Activated CD4-positive, alpha-beta T cell treated with anti-CD3 and anti-CD28 coated beads for 1 hour (primary cell): ENCODE results near the gene SIK2.
"Not testable (repeated sequence)": the region's sequence is repeated elsewhere in the genome, so short reads cannot be mapped to it uniquely, and the experiment has no call there.

ENCODE experiments used
- DNase-seq: peaks from one replicate; pipeline ENCODE4 v3.0.0-alpha.2; 2020

The SIK2 gene

GRCh38 chr11:111765320-111765983, 163.2 kb downstream of the SIK2 start:
- DNase-seq: no peak

DNA sequence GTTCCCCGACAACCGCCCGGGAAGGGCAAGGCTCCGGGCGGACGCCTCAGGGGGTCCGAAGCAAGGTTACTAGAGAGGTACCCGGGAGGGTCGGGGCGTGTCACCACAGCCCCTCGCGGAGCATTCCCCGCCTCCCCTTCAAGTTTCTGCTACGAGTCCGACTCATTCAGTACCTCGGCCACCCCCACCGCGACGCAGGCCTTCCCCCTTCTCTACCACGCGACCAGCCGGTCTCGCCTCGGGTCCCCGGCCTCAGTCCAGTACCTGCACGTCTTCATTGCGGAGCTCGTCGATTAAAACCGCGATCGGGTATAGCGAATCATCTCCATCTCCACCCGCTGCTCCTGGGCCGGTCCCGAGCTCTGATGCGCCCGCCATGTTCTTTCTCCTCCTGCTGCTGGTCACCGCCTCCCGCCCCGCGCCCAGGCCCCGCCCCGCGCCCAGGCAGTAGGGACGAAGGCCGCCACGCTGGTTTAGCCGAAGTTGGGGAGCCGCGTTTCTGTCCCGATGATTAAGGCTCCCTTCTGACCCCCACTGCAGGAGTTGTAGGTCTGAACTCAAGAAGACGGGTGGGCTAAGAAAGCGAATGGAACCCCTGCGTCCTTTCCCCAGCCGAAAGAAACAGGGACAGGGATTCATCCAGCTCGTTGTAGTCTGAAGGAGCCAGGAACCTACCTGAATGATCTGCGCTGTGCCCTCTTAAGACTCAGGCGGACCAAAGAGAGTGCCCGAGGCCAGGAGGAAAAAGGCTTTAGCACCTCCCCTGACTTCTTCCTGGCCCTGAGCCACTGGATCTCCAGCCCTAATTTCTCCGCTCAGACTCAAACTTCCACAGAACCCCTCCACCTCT, 164.0 kb downstream of the SIK2 start, which contains the start of gene PPP2R1B:
Gene PPP2R1B, minus strand, starts transcription at position 406 of the 850 bp plus-strand sequence. Its CDS starts 28 bp downstream, at position 378.
- DNase-seq: peak; percentile 56

DNA sequence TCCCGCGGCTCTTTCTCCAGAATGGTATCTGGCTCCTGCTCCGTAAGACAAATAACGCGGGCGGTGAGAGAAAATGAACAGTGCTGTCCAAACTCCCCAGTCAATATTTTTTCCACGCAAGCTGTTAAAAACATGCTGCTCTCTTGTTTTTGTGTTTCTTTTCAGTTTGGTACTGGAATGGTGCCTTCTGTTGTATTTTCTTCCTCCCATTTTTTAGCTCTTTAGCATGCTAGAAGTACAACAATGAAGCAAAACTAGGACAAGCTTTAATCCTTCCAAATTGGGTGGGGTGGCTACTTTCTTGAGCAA, 164.5 kb downstream of the SIK2 start:
- no peak for DNase-seq

DNA sequence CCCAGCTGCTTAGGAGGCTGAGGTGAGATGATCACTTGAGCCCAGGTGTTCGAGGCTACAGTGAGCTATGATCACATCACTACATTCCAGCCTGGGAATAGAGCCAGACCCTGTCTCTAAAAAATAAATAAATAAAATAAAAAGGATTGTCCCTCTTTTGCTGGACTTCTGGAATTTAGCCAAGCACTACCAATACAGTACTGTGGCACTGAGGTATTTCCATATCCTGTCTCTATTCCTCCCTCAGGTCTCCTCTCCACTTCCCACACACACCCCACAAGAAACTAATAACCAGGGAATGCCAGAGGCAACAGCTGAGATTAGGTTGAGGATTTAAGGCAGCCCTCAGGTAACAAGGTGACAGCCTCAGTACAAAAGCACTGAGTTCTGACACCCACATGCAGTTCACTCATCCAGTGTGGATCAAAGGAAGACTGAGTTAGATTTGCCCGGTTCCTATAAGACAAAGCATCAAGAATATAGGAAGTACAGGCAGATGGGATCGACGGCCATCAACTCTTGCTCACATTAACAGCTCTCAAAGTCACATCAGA, 168.4 kb downstream of the SIK2 start:
- DNase-seq: no peak

DNA sequence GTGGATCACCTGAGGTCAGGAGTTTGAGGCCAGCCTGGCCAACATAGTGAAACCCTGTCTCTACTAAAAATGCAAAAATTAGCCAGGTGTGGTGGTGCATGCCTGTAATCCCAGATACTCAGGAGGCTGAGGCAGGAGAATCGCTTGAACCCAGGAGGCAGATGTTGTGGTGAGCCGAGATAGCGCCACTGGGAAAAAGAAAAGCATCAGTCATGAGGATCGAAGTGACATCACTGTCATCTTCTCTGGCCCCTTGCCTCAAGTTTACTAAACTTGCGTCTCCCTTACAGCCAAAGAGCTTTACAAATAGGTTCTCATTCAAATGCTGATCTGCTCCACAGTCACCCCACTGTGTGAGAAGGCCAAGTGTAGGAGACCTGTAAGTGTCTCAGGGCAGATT, 169.0 kb downstream of the SIK2 start:
- DNase-seq: not testable (repeated sequence)

GRCh38 chr11:111772535-111772934, 170.3 kb downstream of the SIK2 start:
- no peak for DNase-seq

GRCh38 chr11:111774955-111775710, 172.9 kb downstream of the SIK2 start:
- no peak for DNase-seq

GRCh38 chr11:111776398-111777093, 174.3 kb downstream of the SIK2 start:
- no peak for DNase-seq

DNA sequence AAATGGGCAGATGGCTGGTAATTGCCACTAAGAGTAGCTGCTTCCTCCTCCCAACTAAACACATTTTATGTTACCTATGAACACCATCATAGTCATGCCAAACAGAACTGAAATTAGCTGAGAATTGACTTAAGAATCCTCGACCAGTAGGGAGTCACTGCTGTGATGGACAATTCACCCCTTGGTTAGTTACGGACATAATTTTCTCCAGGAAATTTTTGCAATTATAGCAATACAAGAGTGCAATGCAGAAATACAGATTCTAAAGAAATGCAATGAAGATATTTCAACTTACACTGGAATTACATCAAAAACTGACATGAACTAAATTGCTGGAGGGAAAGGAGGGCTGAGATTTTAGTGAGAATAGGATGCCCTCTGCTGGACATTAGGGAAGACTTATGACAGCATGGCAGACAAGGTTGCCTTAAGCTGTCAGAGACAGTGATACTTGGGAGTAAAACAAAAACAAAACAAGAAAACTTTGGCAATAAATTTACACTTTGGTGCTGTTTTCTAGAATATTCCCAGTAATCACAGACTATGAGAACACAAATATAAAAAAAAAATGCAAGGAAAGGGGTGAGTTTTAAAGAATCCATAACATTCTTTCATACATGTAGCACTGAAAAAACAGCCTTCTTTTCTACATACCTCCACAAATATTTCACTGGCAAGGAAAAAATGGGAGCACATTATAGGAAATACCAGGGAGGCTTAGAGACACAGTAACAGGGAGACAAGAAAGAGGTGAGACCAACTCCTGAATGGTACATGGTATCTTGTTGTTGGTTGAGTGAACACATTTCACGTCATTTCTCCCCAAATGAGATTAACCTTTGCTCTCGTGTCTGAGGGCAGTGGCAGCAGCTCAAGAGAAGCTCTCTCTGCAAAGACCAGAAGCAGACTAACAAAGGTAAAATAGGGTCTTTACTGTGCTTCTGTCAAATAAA, 175.1 kb downstream of the SIK2 start:
- no peak for DNase-seq

GRCh38 chr11:111778047-111778558, 175.9 kb downstream of the SIK2 start:
- DNase-seq: no peak

DNA sequence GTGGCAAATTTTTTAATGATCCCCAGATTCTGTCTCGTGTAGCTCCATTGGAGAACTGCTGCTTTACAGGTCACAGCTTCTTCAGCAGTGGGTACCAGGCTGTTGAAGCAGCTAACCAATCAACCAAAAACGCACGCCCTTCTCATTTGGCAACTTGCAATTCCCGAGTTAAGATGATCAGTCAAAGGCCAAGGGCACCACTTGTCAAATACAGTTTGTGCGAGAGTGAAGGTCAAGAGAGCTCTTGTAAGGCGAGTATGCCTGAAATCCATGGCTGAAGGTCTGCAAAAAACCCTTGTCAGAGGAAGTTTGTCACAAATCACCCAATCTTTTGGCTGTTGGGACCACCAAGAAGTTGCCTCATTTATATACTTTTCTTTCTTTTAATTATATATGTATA, 176.9 kb downstream of the SIK2 start:
- no peak for DNase-seq
